OCI-LY7 (cell line): Measurements from ENCODE around the gene COPS8. TPM values are rescaled to one million over a fixed set of nuclear protein-coding genes. Genes with fewer than 3 reads are reported as not detected.
A peak's percentile ranks its signal among the peaks of the same experiment; 100 is the strongest.

Experiments
- BruUV-seq: library from RNA; stranded (reverse); fragments of 400-500 nt; replicated peaks from 2 replicates; lab custom pipeline; 2021; lab: Mats Ljungman, UMichigan
- CTCF ChIA-PET: fragments of 300-600 bp; sonication (Branson Sonifier 250); formaldehyde crosslinking; loops from one replicate; lab custom pipeline; 2022; ENCODE audit warnings: antibody characterized with exemption; ENCODE audit not compliant: unreplicated experiment; lab: Charles Lee
- POLR2A ChIA-PET: fragments of 300-600 bp; sonication (Branson Sonifier 250); formaldehyde crosslinking; loops from one replicate; lab custom pipeline; 2022; ENCODE audit warnings: antibody characterized with exemption; lab: Charles Lee
- DNase-seq: peaks from one replicate; pipeline ENCODE4 v3.0.0-alpha.2; 2015; ENCODE audit warnings: low spot score
- H2AFZ ChIP-seq: fragments of 200-600 bp; sonication (generic), shearing (Covaris generic); 2 replicates; pipeline ENCODE4 v1.6.1; 2014; ENCODE audit warnings: mild to moderate bottlenecking, antibody characterized with exemption, low read length, moderate library complexity
- H3K27ac ChIP-seq: fragments of 200-600 bp; sonication (generic); 2 replicates; pipeline ENCODE4 v1.5.1; 2014; ENCODE audit warnings: mixed run types, low read depth, mild to moderate bottlenecking, moderate library complexity, low read length, inconsistent platforms; ENCODE audit not compliant: poor library complexity, severe bottlenecking
- H3K36me3 ChIP-seq: fragments of 200-600 bp; sonication (generic); 2 replicates; pipeline ENCODE4 v1.6.1; 2014; ENCODE audit warnings: mild to moderate bottlenecking, antibody characterized with exemption, low read length, moderate library complexity, mixed read lengths; ENCODE audit not compliant: insufficient read depth
- H3K4me1 ChIP-seq: fragments of 200-600 bp; sonication (generic); 2 replicates; pipeline ENCODE4 v1.5.1; 2014; ENCODE audit warnings: mild to moderate bottlenecking, low read length; ENCODE audit not compliant: insufficient read depth, poor library complexity, severe bottlenecking
- H3K4me2 ChIP-seq: fragments of 200-600 bp; sonication (generic); 2 replicates; pipeline ENCODE4 v1.6.1; 2014; ENCODE audit warnings: mild to moderate bottlenecking, low read length
- H3K4me3 ChIP-seq: fragments of 200-600 bp; sonication (generic); 2 replicates; pipeline ENCODE4 v1.5.1; 2014; ENCODE audit warnings: mild to moderate bottlenecking, low read depth, low read length; ENCODE audit not compliant: poor library complexity, severe bottlenecking
- H3K79me2 ChIP-seq: fragments of 200-600 bp; sonication (generic); 2 replicates; pipeline ENCODE4 v1.6.1; 2016; ENCODE audit warnings: low read depth, mild to moderate bottlenecking, low read length, moderate library complexity, mixed read lengths; ENCODE audit not compliant: insufficient read depth
- H3K9me2 ChIP-seq: fragments of 200-600 bp; sonication (generic); 2 replicates; pipeline ENCODE4 v1.6.1; 2016; ENCODE audit warnings: mild to moderate bottlenecking, low read length, mixed read lengths; ENCODE audit not compliant: insufficient read depth
- H3K9me3 ChIP-seq: fragments of 200-600 bp; sonication (generic); 2 replicates; pipeline ENCODE4 v1.6.1; 2014; ENCODE audit warnings: mild to moderate bottlenecking, mixed run types, low read length, mixed read lengths
- H4K20me1 ChIP-seq: fragments of 200-600 bp; sonication (generic); 2 replicates; pipeline ENCODE4 v1.6.1; 2014; ENCODE audit warnings: mild to moderate bottlenecking, antibody characterized with exemption, low read length, moderate library complexity, mixed read lengths; ENCODE audit not compliant: insufficient read depth
- EZH2phosphoT487 ChIP-seq: fragments of 200-600 bp; sonication (generic); IDR thresholded peaks from 2 replicates; pipeline ENCODE4 v1.6.1; 2018; ENCODE audit warnings: low read depth, borderline replicate concordance, mild to moderate bottlenecking, mixed run types, antibody characterized with exemption, low read length, moderate library complexity, mixed read lengths
- intact Hi-C: fragments of 100-400 bp; cut with micrococcal nuclease; formaldehyde crosslinking; loops from one replicate; pipeline ENCODE4 v1.10.0; 2022; ENCODE audit not compliant: unreplicated experiment
- total RNA-seq, 2 experiments: library from RNA; depleted of rRNA in 1 of 2; stranded (reverse); fragments of >200 nt in 1 of 2; shearing (Covaris generic) in 1 of 2; gene quantifications; 2 replicates each; pipeline ENCODE4 v1.2.3, GENCODE V29; 2014 to 2022
- TF ChIP-seq, protein P1 (sequence below): fragments of 200-600 bp; sonication (generic); conservative IDR thresholded peaks from 2 replicates; pipeline ENCODE4 v1.5.1; 2014; ENCODE audit warnings: mild to moderate bottlenecking, antibody characterized with exemption, low read length, moderate library complexity, mixed read lengths

COPS8 gene
- total RNA-seq, 2 experiments from 2014 or later, result 58.8 to 117 TPM

DNA sequence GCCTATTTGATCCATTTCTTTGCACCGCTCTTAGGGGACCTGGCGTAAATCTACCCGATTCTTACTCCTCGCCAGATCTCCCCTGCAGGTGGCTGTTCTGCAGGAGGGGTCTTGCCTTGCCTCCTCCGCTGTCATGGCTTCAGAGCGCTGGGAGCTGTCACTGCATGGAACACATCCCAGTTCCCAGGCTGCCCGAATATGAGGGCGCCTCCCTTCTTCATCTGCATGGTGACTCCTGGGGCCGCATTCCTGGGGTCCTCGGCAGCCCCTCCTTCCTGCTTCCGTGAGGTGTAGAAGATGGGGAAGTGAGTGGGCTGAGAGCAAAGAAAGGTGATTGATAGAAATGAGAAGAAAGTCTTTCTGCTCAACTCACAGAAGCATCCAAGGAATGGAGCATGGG, 27.3 kb upstream of the COPS8 start:
- intact Hi-C loops, result no loop called here
- CTCF ChIA-PET, result interaction anchor here (1.3 kb wide), 1 partner anchor 706 kb away, joined by 5 read pairs; no protein-coding TSS in a partner anchor
- H3K79me2 ChIP-seq, result peaks cover 6% of the 10 kb centered on the region; the same call in 1 of the 2 replicates

DNA sequence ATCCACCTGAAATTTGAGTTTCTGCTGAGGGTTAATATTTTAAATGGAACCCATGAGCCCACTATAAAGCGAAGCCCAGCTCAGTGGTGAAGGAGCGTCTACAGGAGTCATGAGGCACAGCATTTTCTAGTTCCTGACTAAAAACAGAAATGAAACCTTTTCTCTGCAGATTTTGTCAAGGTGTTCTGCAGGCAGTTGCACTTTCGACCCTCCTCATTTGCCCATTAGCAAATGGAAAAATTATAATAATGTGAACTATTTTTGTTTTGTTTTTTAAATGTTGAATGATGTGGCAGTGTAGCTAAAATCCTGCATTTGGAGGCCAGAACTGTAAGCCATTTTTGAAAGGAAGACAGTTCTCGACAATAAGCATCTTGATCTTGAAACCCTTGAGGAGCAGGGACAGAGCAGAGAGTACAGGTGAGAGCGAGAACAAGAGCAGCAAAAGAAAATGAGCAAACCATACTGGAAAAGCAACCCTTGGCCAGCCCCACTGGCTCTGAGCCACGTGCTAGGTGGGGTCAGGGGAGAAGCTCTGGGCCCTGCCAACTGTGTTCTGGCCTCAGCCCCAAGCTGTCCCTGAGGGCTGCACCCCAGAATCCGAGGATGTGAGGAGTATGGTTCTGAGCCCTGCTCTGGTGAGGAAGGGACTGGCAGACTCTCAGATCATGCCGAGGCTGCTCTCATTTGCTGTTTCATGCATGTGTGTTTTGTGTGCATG, 26.4 kb upstream of the COPS8 start:
- Histone ChIP-seq H3K4me1 (peaks cover 64% of the 10 kb centered on the region), H3K36me3 (no peaks in the 10 kb centered on the region), H3K4me2 (peak overlapping the region; percentile 87), H3K9me3 (no peaks in the 10 kb centered on the region), H4K20me1 (no peaks in the 10 kb centered on the region), H2AFZ (peak overlapping the region; percentile 98), H3K27ac (peak overlapping the region; percentile 98), H3K9me2 (no peaks in the 10 kb centered on the region), H3K4me3 (peak overlapping the region; percentile 64), H3K79me2 (peaks cover 6% of the 10 kb centered on the region; the same call in 1 of the 2 replicates)
- ChIA-PET POLR2A (interaction anchor here (0.7 to 2.0 kb wide), 6 partner anchors 16 to 500 kb away, joined by 3 to 11 read pairs (median 3); partner anchors contain the start of genes ACKR3 and COPS8), CTCF (interaction anchor here (1.2 to 1.3 kb wide), 2 partner anchors 490 to 707 kb away, joined by 3 to 5 read pairs; partner anchors contain the start of gene ACKR3)
- DNase-seq, result peak; percentile 89
- TF ChIP-seq, protein P1, sequence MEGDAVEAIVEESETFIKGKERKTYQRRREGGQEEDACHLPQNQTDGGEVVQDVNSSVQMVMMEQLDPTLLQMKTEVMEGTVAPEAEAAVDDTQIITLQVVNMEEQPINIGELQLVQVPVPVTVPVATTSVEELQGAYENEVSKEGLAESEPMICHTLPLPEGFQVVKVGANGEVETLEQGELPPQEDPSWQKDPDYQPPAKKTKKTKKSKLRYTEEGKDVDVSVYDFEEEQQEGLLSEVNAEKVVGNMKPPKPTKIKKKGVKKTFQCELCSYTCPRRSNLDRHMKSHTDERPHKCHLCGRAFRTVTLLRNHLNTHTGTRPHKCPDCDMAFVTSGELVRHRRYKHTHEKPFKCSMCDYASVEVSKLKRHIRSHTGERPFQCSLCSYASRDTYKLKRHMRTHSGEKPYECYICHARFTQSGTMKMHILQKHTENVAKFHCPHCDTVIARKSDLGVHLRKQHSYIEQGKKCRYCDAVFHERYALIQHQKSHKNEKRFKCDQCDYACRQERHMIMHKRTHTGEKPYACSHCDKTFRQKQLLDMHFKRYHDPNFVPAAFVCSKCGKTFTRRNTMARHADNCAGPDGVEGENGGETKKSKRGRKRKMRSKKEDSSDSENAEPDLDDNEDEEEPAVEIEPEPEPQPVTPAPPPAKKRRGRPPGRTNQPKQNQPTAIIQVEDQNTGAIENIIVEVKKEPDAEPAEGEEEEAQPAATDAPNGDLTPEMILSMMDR, result no peak
- no peak for TF ChIP-seq EZH2phosphoT487
- intact Hi-C loops, result no loop called here
- no TSS peak for BruUV-seq

More for the DNA sequence above, 27.3 kb upstream of the COPS8 start:
- TSS peak; percentile 90 for BruUV-seq
- peak overlapping the region; percentile 98; the same call in 1 of the 2 replicates for H2AFZ ChIP-seq
- TF ChIP-seq, protein P1, result no peak
- TF ChIP-seq EZH2phosphoT487, result no peak
- H3K4me1 ChIP-seq, result peaks cover 70% of the 10 kb centered on the region
- H4K20me1 ChIP-seq, result no peaks in the 10 kb centered on the region
- no peaks in the 10 kb centered on the region for H3K9me2 ChIP-seq
- peak; percentile 46 for DNase-seq
- no peaks in the 10 kb centered on the region for H3K9me3 ChIP-seq
- H3K36me3 ChIP-seq, result no peaks in the 10 kb centered on the region
- H3K4me3 ChIP-seq, result peak overlapping the region; percentile 64
- peak overlapping the region; percentile 98 for H3K27ac ChIP-seq
- POLR2A ChIA-PET, result interaction anchor here (0.6 to 1.8 kb wide), 3 partner anchors 27 to 1008 kb away, joined by 3 to 11 read pairs (median 3); partner anchors contain the start of gene COPS8
- peak overlapping the region; percentile 87 for H3K4me2 ChIP-seq
